Calu3 (cell line): ENCODE data around the gene PLEKHG1. TPM values are rescaled to one million over a fixed set of nuclear protein-coding genes. Genes with fewer than 3 reads are reported as not detected.

Experiments used
- BruUV-seq: library from RNA; stranded (reverse); fragments of 400-500 nt; replicated peaks from 2 replicates; lab custom pipeline; 2021; lab: Mats Ljungman, UMichigan
- CTCF ChIA-PET: fragments of 300-600 bp; sonication (Branson Sonifier 250); formaldehyde crosslinking; loops from one replicate; lab custom pipeline; 2022; ENCODE audit warnings: antibody characterized with exemption; lab: Charles Lee
- DNase-seq: peaks from one replicate; pipeline ENCODE4 v3.0.0; 2022
- H3K27ac Mint-ChIP-seq: one replicate; pipeline ENCODE4 v1.8.0; 2022; ENCODE audit warnings: mixed read lengths; ENCODE audit not compliant: unreplicated experiment
- H3K27me3 Mint-ChIP-seq: one replicate; pipeline ENCODE4 v1.8.0; 2022; ENCODE audit warnings: mixed read lengths; ENCODE audit not compliant: unreplicated experiment
- H3K36me3 Mint-ChIP-seq: one replicate; pipeline ENCODE4 v1.8.0; 2022; ENCODE audit warnings: mild to moderate bottlenecking, moderate library complexity, mixed read lengths; ENCODE audit not compliant: insufficient read depth, unreplicated experiment
- H3K4me1 Mint-ChIP-seq: one replicate; pipeline ENCODE4 v1.8.0; 2022; ENCODE audit warnings: mild to moderate bottlenecking, low read depth, mixed read lengths; ENCODE audit not compliant: unreplicated experiment
- H3K4me3 Mint-ChIP-seq: one replicate; pipeline ENCODE4 v1.8.0; 2022; ENCODE audit warnings: mild to moderate bottlenecking, low read depth, moderate library complexity, mixed read lengths; ENCODE audit not compliant: unreplicated experiment
- H3K9me3 Mint-ChIP-seq: one replicate; pipeline ENCODE4 v1.8.0; 2022; ENCODE audit warnings: low read depth, mixed read lengths; ENCODE audit not compliant: unreplicated experiment
- intact Hi-C: fragments of 100-400 bp; cut with micrococcal nuclease; formaldehyde crosslinking; loops from one replicate; pipeline ENCODE4 v1.10.0; 2022; ENCODE audit not compliant: unreplicated experiment
- total RNA-seq: library from RNA; stranded (reverse); gene quantifications from 2 replicates; pipeline ENCODE4 v1.2.3, GENCODE V29; 2022
- TF ChIP-seq, protein P1 (sequence below): fragments of 200-600 bp; IDR thresholded peaks from one replicate; pipeline ENCODE4 v1.8.0; 2022; ENCODE audit warnings: antibody characterized with exemption; ENCODE audit not compliant: unreplicated experiment

The PLEKHG1 gene
- total RNA-seq, 1 experiment from 2014 or later = 16.9 TPM

DNA sequence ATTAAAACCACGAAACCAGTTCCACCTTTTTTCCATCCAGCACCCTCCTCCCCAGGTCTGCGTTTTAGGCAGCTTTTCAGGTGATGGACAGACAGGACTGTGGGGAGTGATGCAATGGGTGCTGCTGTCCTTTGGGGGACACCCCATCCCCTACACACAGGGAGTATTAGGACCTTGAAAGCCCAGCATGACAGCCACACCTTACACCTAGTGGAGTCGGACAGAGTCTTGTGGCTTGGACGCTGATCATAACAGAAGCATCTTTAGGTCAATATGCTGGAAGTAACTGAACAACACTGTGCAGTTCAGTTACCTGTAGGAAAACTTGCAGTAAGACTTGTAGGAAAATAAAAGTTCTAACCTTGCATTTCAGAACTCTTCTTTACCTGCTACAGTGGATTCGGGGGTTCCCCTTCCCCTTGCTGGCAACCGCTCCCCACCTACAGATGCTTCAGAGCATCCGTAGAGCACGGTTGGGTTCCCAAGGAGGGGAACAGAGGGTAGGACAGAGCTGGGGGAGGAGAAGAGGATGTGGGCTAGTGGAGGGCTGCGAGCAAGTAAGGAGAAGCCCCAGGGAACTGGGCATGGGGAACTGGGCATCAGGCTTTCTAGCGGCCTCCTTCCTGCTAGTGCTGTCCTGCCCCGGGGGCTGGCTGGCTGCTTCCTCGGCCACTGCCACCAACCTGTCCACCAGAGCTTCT is 31.7 kb downstream of the PLEKHG1 start:
- CTCF ChIA-PET = no interaction called here
- TF ChIP-seq, protein P1, sequence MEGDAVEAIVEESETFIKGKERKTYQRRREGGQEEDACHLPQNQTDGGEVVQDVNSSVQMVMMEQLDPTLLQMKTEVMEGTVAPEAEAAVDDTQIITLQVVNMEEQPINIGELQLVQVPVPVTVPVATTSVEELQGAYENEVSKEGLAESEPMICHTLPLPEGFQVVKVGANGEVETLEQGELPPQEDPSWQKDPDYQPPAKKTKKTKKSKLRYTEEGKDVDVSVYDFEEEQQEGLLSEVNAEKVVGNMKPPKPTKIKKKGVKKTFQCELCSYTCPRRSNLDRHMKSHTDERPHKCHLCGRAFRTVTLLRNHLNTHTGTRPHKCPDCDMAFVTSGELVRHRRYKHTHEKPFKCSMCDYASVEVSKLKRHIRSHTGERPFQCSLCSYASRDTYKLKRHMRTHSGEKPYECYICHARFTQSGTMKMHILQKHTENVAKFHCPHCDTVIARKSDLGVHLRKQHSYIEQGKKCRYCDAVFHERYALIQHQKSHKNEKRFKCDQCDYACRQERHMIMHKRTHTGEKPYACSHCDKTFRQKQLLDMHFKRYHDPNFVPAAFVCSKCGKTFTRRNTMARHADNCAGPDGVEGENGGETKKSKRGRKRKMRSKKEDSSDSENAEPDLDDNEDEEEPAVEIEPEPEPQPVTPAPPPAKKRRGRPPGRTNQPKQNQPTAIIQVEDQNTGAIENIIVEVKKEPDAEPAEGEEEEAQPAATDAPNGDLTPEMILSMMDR = no peak
- H3K4me1 Mint-ChIP-seq = peaks cover 27% of the 10 kb centered on the region
- DNase-seq = no peak
- intact Hi-C loops = no loop called here
- no peaks in the 10 kb centered on the region for H3K27me3 Mint-ChIP-seq
- H3K9me3 Mint-ChIP-seq = no peaks in the 10 kb centered on the region
- H3K4me3 Mint-ChIP-seq = no peak overlapping the region
- H3K36me3 Mint-ChIP-seq = peaks cover 8% of the 10 kb centered on the region
- BruUV-seq = no TSS peak
- no peak overlapping the region for H3K27ac Mint-ChIP-seq

DNA sequence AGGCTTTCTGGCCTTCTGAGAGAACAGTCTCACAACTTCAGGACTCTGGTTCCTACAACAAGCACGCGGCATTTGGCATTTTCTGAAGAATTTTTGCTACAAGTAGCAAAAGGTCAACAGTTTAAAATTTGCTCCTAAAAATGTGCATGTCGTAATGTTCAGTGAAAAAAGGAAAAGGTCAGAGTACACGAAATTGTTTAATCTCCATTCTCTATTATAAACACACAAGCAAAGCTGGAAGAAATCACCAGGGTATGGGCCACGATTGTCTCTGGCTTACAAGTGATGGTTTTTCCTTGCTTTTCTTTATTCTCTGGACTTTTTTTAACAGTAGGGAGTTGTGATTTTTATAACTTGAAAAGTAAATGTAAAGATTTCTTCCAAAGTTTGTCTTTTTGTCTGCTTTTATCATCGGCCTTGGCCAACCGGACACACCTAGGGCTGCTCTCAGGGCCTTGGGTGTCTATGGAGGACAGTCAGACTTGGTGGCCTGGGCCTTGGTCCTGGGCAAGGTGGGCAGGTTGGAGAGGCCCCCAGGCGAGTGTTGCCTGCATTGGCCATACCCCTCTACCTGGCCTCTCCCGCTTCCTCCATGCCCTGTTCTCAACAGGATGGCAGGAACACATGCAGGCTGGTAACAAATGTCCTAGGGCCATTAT is 32.4 kb downstream of the PLEKHG1 start:
- BruUV-seq = no TSS peak
- TF ChIP-seq, protein P1 = no peak
- H3K4me3 Mint-ChIP-seq = no peak overlapping the region
- peaks cover 34% of the 10 kb centered on the region for H3K4me1 Mint-ChIP-seq
- no peak overlapping the region for H3K27ac Mint-ChIP-seq
- H3K36me3 Mint-ChIP-seq = peaks cover 8% of the 10 kb centered on the region
- no peak for DNase-seq
- CTCF ChIA-PET = no interaction called here
- intact Hi-C loops = no loop called here
- H3K27me3 Mint-ChIP-seq = no peaks in the 10 kb centered on the region
- no peaks in the 10 kb centered on the region for H3K9me3 Mint-ChIP-seq

DNA sequence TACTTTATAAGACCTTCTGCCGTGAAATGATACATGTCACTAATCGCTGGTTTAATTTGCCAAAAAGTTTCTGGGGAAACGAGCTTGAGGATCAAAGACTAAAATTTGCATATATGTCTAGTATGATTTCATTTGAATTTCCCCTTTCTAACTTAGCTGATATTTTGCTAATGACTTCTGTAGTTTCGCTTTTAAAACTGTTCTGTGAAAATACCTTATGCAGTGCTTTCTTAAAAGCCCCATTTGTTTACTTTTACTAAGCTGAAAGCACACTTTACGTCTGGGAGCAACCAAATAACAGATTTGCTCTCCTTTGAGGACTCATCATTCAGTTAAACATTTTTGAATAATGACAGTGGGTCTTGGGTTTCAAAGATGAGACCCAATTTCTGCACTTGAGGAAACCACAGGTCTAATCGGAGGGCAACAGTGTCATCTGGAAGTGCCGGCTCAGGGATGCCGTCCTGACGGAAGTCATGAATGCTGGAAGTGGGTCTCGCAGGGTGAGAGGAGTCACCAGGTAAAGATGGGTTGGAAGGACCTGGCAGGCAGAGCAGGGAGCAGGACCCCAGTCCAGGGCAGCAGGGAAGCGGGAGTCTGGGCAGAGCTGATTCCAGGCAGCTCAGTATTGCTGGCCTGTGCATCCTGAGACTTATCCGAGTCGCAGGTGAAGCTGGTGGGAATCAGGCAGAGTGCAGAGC is 33.2 kb downstream of the PLEKHG1 start:
- H3K4me1 Mint-ChIP-seq = peaks cover 42% of the 10 kb centered on the region
- H3K27me3 Mint-ChIP-seq = no peaks in the 10 kb centered on the region
- H3K36me3 Mint-ChIP-seq = peaks cover 8% of the 10 kb centered on the region
- no peak for DNase-seq
- CTCF ChIA-PET = no interaction called here
- TF ChIP-seq, protein P1 = no peak
- no peaks in the 10 kb centered on the region for H3K9me3 Mint-ChIP-seq
- peak overlapping the region; percentile 13 for H3K27ac Mint-ChIP-seq
- no peak overlapping the region for H3K4me3 Mint-ChIP-seq
- BruUV-seq = no TSS peak
- intact Hi-C loops = no loop called here

DNA sequence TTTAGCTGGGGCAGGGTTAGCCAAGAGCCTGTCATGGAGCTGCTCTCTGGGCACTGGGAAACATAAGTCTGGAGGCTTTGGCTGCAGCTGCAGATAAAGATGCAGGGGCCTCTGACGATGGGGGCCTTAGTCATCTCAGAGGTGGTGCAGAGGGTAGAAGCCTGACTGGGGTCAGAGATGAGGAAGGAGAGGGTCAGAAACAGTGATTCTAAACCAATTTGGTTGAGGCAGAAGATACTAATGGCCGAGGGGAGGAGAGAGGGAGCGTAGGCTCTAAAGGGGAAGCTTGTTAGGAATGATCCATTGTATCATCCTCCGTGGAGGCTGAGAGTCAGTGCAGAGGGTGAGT is 33.8 kb downstream of the PLEKHG1 start:
- CTCF ChIA-PET = no interaction called here
- peak overlapping the region; percentile 13 for H3K27ac Mint-ChIP-seq

More for the DNA sequence above, 33.8 kb downstream of the PLEKHG1 start:
- intact Hi-C loops = no loop called here
- Mint-ChIP-seq H3K36me3 (peaks cover 5% of the 10 kb centered on the region), H3K27me3 (no peaks in the 10 kb centered on the region), H3K4me1 (peaks cover 42% of the 10 kb centered on the region), H3K9me3 (no peaks in the 10 kb centered on the region), H3K4me3 (no peak overlapping the region)
- TF ChIP-seq, protein P1 = no peak
- BruUV-seq = no TSS peak
- DNase-seq = no peak
